PFSK-1 (cell line): ENCODE measurements around the gene AS3MT.

Experiments
- FOXP2 ChIP-seq: optimal IDR thresholded peaks from 2 replicates; pipeline ENCODE3; 2011; ENCODE audit warnings: borderline replicate concordance, control low read depth, inconsistent platforms; ENCODE audit not compliant: insufficient read depth; ENCODE audit errors: extremely low read length, extremely low read depth
- POLR2AphosphoS5 ChIP-seq: IDR thresholded peaks from 2 replicates; pipeline ENCODE4 v1.6.1; 2012; ENCODE audit warnings: low read depth, mild to moderate bottlenecking, control low read depth, low read length, moderate library complexity
- REST ChIP-seq, 2 experiments: IDR thresholded peaks; 2 replicates each; pipeline versions ENCODE4 v1.6.1 to v1.8.0; 2011 to 2012; ENCODE audit warnings: low read depth in 2 of 2, low read length in 2 of 2, control low read depth in 1 of 2, inconsistent platforms in 1 of 2, mild to moderate bottlenecking in 1 of 2, moderate library complexity in 1 of 2; ENCODE audit not compliant: insufficient read depth in 1 of 2
- SIN3A ChIP-seq: IDR thresholded peaks from 2 replicates; pipeline ENCODE4 v1.6.1; 2012; ENCODE audit warnings: mild to moderate bottlenecking, low read length, moderate library complexity, borderline replicate concordance; ENCODE audit not compliant: insufficient read depth
- TAF1 ChIP-seq: IDR thresholded peaks from 2 replicates; pipeline ENCODE4 v1.6.1; 2012; ENCODE audit warnings: low read length, control low read depth, borderline replicate concordance; ENCODE audit not compliant: insufficient read depth

The AS3MT gene

GRCh38 chr10:102948786-102949185 lies 79.5 kb downstream of the AS3MT start:
- TF ChIP-seq REST (IDR thresholded peaks at IDR 0.05; ENCODE audit: insufficient read depth in 1 of 2, low read depth in 2 of 2, low read length in 2 of 2) (no peak), TAF1 (no peak), SIN3A (no peak), FOXP2 (no peak), POLR2AphosphoS5 (no peak)

GRCh38 chr10:102949916-102950315 lies 80.6 kb downstream of the AS3MT start:
- no peak for TF ChIP-seq POLR2AphosphoS5
- TF ChIP-seq REST (IDR thresholded peaks at IDR 0.05; ENCODE audit: insufficient read depth in 1 of 2, low read depth in 2 of 2, low read length in 2 of 2): no peak
- no peak for TF ChIP-seq FOXP2
- TF ChIP-seq SIN3A: no peak
- no peak for TF ChIP-seq TAF1

- TF ChIP-seq REST (IDR thresholded peaks at IDR 0.05; ENCODE audit: insufficient read depth in 1 of 2, low read depth in 2 of 2, low read length in 2 of 2) (no peak), FOXP2 (no peak), TAF1 (no peak), SIN3A (no peak), POLR2AphosphoS5 (no peak)
Measured at GRCh38 chr10:102951316-102951715, 82.0 kb downstream of the AS3MT start.
